HG02678 (cell line): ENCODE measurements around the gene METTL17.
A peak's percentile ranks its signal among the peaks of the same experiment; 100 is the strongest.
"Not testable (repeated sequence)": the region's sequence is repeated elsewhere in the genome, so short reads cannot be mapped to it uniquely, and the experiment has no call there.

ENCODE experiments used
- ATAC-seq: cut with Tn5 transposase; IDR thresholded peaks from one replicate; pipeline ENCODE4 v1.9.1; 2021; ENCODE audit warnings: mild to moderate bottlenecking, moderate library complexity; ENCODE audit not compliant: unreplicated experiment

Gene METTL17

GRCh38 chr14:20989787-20990600, at the start of gene METTL17:
METTL17 (plus strand) TSS chr14:20989980; CDS start chr14:20990003, 23 bp downstream.
- ATAC-seq = peak; percentile 97

- ATAC-seq = not testable (repeated sequence)
These were observed 44.6 kb upstream of the METTL17 start for GRCh38 chr14:20945146-20945545.

GRCh38 chr14:20946707-20947106, 43.1 kb upstream of the METTL17 start:
- ATAC-seq = not testable (repeated sequence)

GRCh38 chr14:20954736-20955537, 34.8 kb upstream of the METTL17 start, which contains the start of gene RNASE2:
RNASE2 (plus strand) TSS chr14:20955487; CDS start chr14:20955772, 285 bp downstream.
- ATAC-seq = not testable (repeated sequence)

- ATAC-seq = not testable (repeated sequence)
These were observed 34.3 kb upstream of the METTL17 start for GRCh38 chr14:20955538-20955873.

DNA sequence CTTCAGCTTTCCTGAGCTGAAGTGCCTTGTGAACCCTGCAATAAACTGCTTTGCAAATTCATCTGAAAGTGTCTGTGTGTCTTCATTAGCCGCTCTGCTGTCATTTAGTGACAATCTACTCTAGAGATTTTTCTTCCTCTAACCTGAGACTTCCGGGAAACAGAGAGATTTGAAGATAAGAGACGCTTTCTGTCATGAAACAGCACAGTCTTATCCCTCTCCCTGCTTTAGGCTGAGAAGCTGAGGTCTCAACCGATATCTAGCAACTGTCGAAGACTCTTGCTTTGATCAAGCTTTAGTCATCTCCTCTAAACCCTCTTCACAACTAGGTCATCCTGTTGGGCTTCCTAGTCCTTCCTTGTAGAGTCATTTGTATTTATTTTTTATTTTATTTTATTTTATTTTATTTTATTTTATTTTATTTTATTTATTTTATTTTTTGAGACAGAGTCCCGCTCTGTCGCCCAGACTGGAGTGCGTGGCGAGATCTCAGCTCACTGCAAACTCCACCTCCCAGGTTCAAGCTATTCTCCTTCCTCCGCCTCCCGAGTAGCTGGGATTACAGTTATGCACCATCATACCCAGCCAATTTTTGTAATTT, 33.3 kb upstream of the METTL17 start:
- no peak for ATAC-seq

DNA sequence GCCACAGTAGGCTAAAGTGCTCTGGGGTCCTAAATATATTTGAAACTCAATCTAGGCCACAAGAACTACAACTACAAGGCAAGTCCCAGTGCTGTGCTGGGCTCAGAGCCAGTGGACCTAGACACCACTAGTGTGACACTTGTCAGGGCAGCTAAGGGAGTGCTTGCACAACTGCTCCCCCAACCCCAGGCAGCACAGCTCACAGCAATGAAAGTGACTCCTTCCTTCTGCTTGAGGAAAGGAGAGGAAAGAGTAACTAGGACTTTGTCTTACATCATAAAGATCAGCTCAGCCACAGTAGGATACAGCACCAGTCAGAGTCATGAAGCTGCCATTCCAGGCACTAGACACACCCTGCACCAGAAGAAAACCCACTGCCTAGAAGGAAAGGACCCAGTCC, 30.8 kb upstream of the METTL17 start:
- not testable (repeated sequence) for ATAC-seq

DNA sequence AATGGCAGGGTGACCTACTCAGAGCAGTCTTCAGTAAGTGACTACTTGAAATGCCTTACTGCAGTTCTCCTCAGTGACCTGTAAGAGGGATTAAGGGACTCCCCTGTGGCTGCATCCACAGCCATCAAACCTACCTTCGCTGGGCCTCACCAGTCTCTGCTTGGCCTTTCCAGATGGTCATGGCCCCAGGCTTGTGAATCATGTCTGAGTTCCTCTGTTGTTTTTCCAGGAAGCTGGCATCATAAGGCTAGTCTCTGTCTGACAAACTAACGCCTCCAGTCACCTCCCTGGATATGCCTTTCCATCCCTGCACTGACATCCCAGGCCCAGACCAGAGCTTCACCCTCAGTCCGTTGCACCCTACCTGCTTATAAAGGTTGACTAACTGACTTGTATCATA, 20.4 kb upstream of the METTL17 start:
- no peak for ATAC-seq

DNA sequence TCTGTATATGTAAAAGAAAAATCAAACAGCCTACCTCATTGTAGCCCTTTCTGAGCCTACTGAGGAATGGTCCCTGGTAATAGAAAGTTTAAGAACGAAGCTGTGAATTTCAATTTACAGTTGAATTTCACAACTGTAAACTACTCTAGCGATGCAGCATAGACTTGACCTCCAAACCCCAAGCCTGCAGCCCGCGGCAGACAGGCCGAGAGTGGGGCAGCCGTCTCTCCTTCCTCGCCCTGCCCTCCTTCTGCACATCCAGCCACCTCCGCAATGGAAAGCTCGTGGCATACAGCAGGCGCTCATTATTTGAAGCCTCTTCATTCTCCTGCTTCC, 19.2 kb upstream of the METTL17 start:
- ATAC-seq = peak; percentile 19

GRCh38 chr14:20970983-20971704, 18.6 kb upstream of the METTL17 start:
- ATAC-seq = peak; percentile 94

DNA sequence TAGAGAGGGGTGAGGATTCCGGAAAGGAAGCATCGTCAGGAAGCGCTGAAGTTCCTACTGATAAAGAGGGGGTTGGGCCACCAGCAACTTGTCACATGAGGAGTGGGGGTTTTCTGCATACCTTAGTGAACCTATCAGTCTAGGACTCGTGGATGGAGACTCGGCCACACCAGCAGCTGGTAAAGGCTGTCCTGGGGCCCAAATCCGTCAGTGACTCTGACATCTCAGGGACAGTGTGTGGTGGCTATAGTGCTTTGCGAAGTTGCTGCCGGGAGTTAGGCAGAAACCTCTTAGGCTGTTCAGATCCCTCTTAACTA, 18.1 kb upstream of the METTL17 start:
- ATAC-seq = peak; percentile 24

DNA sequence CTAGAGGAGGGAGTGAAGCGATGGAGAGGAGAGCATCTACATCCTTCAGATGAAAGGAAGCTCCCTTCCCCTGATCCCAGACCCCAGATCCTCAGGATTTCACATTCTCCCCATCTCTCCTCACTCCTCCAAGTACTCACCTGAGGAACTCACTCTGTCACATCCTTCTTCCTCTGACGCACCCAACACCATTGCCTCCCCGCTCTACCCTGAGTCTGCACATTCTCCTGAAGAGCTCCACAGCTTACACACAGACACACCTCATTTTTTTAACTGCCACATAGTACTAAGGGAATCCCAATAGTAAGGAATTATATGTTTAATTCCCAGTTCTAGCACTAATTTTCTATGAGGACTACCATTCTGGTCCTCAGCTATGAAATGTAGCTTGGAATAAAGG, 16.3 kb upstream of the METTL17 start:
- no peak for ATAC-seq

GRCh38 chr14:20976291-20976690, 13.5 kb upstream of the METTL17 start:
- ATAC-seq = no peak

DNA sequence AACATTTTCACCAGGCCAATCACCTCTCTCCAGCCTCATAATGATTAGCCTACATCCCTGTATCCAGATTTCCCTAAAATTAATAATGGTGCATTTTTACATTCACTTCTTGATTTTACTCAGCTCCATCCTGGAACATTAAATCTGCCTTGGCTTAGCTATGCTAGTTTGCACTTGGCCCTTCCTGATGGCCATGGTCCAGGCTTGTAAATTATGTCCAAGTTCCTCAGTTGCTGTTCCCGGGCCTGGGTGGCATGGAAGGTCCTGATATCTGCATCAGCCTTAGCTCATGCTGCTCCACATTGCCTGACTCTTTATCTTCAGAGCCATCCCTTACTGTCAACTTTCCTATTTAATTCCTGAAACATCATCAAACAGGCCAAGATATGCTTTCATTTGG, 11.1 kb upstream of the METTL17 start:
- no peak for ATAC-seq

- ATAC-seq = no peak
These were observed 8.9 kb upstream of the METTL17 start for GRCh38 chr14:20980906-20981305.

GRCh38 chr14:20982646-20983369, 7.0 kb upstream of the METTL17 start:
- no peak for ATAC-seq

- not testable (repeated sequence) for ATAC-seq
These were observed 4.1 kb upstream of the METTL17 start for GRCh38 chr14:20985650-20986049.

DNA sequence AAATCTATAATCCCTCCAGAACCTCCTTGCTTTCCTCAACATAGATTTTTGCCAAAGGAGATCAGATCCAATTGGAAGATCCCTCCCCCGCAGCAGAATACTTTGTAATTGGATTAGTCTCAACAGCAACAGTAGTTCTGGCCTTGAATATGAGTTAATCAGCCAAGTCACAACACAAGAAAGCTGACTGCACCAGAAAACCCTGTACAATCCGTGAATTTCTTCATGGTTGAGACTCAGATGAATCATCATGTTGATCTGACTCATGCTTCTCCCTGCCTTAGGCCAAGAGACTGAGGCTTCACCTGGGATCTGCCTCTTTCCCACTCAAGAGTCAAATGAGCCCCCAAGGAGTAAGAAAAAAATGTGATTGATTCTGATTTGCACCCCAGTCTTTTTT, 3.0 kb upstream of the METTL17 start:
- ATAC-seq = no peak

DNA sequence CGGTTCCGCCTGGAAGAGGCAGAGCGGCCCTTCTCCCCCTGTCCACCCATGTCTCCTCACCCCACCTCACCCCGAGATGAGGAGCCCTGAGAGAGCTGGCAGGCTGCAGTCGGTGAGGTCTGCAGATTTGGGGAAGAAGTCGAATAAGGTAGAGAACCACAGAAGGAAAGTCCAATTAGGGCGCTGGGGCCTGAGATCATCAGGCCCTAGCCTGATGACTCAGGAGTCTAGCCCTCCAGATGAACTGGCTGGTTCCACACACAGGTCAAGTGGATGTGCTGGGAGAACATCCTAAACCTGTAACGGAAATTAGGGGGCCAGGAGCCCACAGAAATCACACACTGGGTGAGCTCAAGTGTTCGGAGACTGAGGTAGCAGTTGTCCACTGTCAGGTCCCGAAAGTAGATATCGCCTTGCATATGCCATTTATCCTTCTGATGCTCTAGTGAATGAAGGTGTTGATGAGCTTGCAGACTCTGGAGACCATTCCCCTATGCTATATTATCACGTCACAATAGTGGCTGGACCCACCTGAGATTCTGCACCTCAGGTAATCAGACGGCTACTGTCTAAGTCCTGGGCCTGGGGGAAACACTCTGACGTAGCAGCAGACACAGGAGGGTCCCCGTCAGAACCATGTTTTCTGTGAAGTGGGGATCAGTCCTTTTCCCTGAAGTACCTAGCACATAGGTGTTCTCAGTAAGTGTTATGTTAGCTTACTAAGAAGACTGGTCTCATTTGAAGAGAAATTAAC, 886 bp upstream of the METTL17 start:
- ATAC-seq = no peak

- no peak for ATAC-seq
These were observed 351 bp upstream of the METTL17 start for GRCh38 chr14:20989471-20989786.
